Thyroid gland (tissue), 4 donors: ENCODE results near the gene PLAAT3.

Experiments used
- CTCF ChIP-seq, 6 experiments: fragments of 200-600 bp in 3 of 6; fragments of 450-650 bp in 3 of 6; sonication (generic) in 3 of 6; IDR thresholded peaks; one replicate each; pipeline ENCODE4 v1.5.1; 2016 to 2019; ENCODE audit warnings: antibody characterized with exemption in 6 of 6, mild to moderate bottlenecking in 2 of 6, inconsistent platforms in 1 of 6, moderate library complexity in 1 of 6
- POLR2A ChIP-seq, 2 donors: fragments of 450-650 bp; IDR thresholded peaks; one replicate each; pipeline ENCODE4 v1.6.1; 2017; ENCODE audit warnings: antibody characterized with exemption in 2 of 2, mild to moderate bottlenecking in 2 of 2, moderate library complexity in 1 of 2

GRCh38 chr11:63548178-63548577, 66.1 kb downstream of the PLAAT3 start:
- TF ChIP-seq POLR2A (IDR thresholded peaks at IDR 0.05): no peak
- TF ChIP-seq CTCF (IDR thresholded peaks at IDR 0.05): no peak
